HG02970 (cell line): ENCODE results near the gene LSM7.

ENCODE experiments used
- ATAC-seq: cut with Tn5 transposase; IDR thresholded peaks from one replicate; pipeline ENCODE4 v1.9.1; 2021; ENCODE audit warnings: mild to moderate bottlenecking, moderate library complexity, moderate number of reproducible peaks; ENCODE audit not compliant: unreplicated experiment, low FRiP score

Gene LSM7

GRCh38 chr19:2325281-2326046 lies 2.9 kb downstream of the LSM7 start:
- no peak for ATAC-seq

GRCh38 chr19:2324220-2324948 lies 4.0 kb downstream of the LSM7 start:
- ATAC-seq, result no peak

DNA sequence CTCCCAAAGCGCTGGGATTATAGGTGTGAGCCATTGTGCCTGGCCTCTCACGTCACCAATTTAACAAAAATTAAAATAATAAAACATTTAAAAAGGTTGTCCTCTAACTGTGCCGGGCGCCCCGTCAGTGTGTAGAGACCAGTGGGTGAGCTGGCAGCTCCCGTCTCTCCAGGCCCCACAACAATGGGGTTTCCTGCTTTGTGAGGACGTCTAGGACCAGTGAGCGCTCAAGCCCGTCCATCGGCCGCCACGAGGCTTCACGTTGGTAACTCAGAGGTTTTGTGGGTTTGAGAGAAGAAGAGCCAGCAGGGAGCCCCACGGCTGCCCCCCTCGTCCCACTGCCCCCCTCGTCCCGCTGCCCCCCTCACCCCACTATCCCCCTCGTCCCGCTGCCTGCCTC lies 4.7 kb downstream of the LSM7 start:
- ATAC-seq, result no peak

GRCh38 chr19:2321565-2322283 lies 6.7 kb downstream of the LSM7 start:
- no peak for ATAC-seq

GRCh38 chr19:2320939-2321338 lies 7.4 kb downstream of the LSM7 start:
- ATAC-seq, result no peak

- ATAC-seq, result no peak
These were observed 8.3 kb downstream of the LSM7 start for GRCh38 chr19:2320049-2320448.

DNA sequence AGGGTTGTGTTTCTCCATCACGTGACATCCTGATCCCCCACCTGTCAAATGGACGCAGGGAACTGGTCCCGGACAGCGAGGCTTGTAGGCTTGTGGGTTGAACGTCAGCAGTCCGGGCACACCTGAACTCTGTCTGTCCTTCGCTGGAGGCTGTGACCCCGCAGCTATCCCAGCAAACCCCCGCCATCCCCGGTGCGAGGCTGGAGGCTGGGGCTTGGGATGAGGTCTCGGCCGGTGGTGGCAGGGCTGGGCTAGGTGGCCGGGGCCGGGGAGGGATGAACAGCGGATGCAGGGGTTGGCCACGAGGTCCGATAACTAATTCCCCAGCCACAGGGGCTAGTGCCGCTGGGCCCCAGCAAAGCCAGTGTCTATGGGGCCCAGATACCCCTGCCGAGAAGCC lies 8.8 kb downstream of the LSM7 start:
- no peak for ATAC-seq

GRCh38 chr19:2318923-2319322 lies 9.5 kb downstream of the LSM7 start:
- no peak for ATAC-seq

- no peak for ATAC-seq
These were observed 10.6 kb downstream of the LSM7 start for GRCh38 chr19:2317756-2318155.

GRCh38 chr19:2317300-2317699 lies 11.1 kb downstream of the LSM7 start:
- no peak for ATAC-seq

DNA sequence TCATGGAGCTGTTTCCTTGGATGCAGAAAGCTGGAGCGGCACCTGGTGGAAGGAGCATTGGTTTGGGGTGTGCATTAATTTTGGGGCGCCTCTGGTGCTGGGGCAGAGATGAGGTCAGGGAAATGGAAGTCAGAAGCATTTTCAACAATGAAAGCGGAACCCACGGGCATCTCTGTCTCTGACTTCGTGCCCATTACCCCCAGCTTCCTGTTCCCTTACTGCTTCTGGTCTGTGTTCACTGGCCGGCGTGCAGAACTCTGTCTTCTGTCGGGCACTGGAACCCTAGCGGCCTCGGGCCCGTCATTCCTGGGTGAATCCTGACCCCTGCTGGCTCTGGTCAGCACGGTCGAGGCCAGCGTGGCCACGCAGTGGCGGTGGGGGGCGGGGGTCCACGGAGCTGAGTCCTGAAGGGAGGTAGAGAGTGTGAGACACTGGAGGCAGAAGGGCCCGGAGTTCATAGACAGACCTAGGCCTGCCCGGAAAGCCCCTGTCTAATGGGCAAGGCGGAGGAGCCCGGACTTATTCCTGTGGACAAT lies 12.5 kb downstream of the LSM7 start:
- ATAC-seq, result no peak

DNA sequence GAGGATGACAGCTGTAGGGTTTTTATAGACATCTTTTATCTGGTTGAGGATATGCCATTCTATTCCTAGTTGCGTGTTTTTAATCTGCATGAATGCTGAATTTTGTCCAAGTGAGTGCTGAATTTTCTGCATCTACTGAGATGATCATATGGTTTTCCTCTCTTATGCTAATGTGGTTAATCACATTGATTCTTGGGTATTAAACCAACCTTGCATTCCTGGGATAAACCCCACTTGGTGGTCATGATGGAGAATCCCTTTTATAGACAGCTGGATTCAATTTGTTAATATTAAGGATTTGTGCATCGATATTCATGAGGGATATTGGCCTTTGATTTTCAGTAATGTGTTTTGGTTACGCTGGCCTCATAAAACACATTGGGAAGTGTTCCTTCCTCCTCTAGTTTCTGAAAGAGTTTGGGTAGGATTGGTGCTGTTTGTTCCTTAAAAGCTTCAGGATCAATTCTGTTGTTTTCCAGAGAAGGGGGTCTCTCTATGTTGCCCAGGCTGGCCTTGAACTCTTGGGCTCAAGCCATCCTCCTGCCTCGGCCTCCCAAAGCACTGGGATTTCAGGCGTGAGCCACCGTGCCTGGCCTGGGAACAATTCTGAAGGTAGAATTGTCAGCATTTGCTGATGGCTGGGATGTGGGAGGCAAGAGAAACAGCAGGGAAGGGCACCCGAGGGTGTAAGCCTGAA lies 13.1 kb downstream of the LSM7 start:
- no peak for ATAC-seq

- ATAC-seq, result no peak
These were observed 15.4 kb downstream of the LSM7 start for GRCh38 chr19:2312820-2313501.

GRCh38 chr19:2311093-2311492 lies 17.3 kb downstream of the LSM7 start:
- ATAC-seq, result no peak

- ATAC-seq, result no peak
These were observed 18.5 kb downstream of the LSM7 start for GRCh38 chr19:2309734-2310362.

- ATAC-seq, result no peak
These were observed 20.3 kb downstream of the LSM7 start, which contains the start of gene LINGO3 for GRCh38 chr19:2308114-2308556. Gene LINGO3 (minus strand): TSS chr19:2308154. CDS start chr19:2291776, 16,378 bp downstream.

GRCh38 chr19:2307518-2308012 lies 20.8 kb downstream of the LSM7 start:
- no peak for ATAC-seq

GRCh38 chr19:2306971-2307370 lies 21.4 kb downstream of the LSM7 start:
- no peak for ATAC-seq

DNA sequence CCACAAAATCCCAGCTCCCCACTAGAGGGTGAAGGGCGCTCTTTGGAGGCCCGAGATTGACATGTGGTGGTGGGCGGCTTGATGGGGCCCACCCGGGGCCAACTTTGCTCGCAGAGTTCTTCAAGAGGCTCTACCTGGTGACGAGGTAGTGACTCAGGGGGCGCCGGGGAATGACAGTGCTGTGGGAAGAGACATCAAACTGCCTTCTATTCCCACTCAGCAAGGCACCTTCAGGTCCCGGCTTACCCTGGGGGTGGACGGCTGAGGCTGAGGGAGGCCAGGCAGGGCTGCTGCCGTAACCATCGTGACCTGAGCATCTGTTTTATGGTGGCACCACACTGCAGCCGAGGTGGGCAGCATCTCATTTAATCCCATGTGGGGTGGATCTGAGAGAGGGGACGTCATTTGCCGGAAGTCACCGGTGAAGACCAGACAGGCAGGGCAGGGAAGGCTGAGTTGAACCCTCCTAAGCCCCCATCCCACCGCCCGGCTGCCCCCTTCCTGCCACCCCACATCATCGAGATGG lies 22.0 kb downstream of the LSM7 start:
- no peak for ATAC-seq
